HepG2 (cell line): ENCODE data around the gene DSC3.

ENCODE experiments used
- CEBPB ChIP-seq: IDR thresholded peaks from 2 replicates; pipeline ENCODE4 v1.6.1; 2011; ENCODE audit warnings: low read depth, low read length, improper control_type of control experiment, borderline replicate concordance
- IKZF1 ChIP-seq: fragments of 450-650 bp; IDR thresholded peaks from 2 replicates; pipeline ENCODE4 v1.7.1; 2016
- KLF9 ChIP-seq: IDR thresholded peaks from 2 replicates; pipeline ENCODE4 v1.6.1; 2016; ENCODE audit warnings: low read depth
- MAFG ChIP-seq: sonication (generic); formaldehyde crosslinking; IDR thresholded peaks from 2 replicates; pipeline ENCODE4 v1.5.1; 2020; ENCODE audit warnings: mild to moderate bottlenecking, missing genetic modification reagents
- MYNN ChIP-seq: sonication (generic); formaldehyde crosslinking; IDR thresholded peaks from 2 replicates; pipeline ENCODE4 v1.4.0; 2020; ENCODE audit warnings: mild to moderate bottlenecking, low read depth, missing genetic modification reagents
- RAD21 ChIP-seq: fragments of 450-650 bp; formaldehyde crosslinking; IDR thresholded peaks from 2 replicates; pipeline ENCODE4 v1.5.0; 2020; ENCODE audit warnings: mild to moderate bottlenecking
- SETDB1 ChIP-seq: sonication (generic); formaldehyde crosslinking; IDR thresholded peaks from 2 replicates; pipeline ENCODE4 v1.5.1; 2020; ENCODE audit warnings: missing genetic modification reagents, mild to moderate bottlenecking, borderline replicate concordance
- TSC22D2 ChIP-seq: sonication (generic); formaldehyde crosslinking; IDR thresholded peaks from 2 replicates; pipeline ENCODE4 v1.5.1; 2020; ENCODE audit warnings: missing genetic modification reagents, mild to moderate bottlenecking, borderline replicate concordance
- ZNF232 ChIP-seq: sonication (generic); formaldehyde crosslinking; IDR thresholded peaks from 2 replicates; pipeline ENCODE4 v1.4.0; 2020; ENCODE audit warnings: missing genetic modification reagents, borderline replicate concordance
- TF ChIP-seq, protein P1 (sequence below): sonication (generic); formaldehyde crosslinking; IDR thresholded peaks from 2 replicates; pipeline ENCODE4 v1.9.0; 2021; ENCODE audit warnings: missing genetic modification reagents, borderline replicate concordance
- TF ChIP-seq, protein P2 (sequence below): sonication (generic); formaldehyde crosslinking; IDR thresholded peaks from 2 replicates; pipeline ENCODE4 v1.4.0; 2020; ENCODE audit warnings: missing genetic modification reagents
- TF ChIP-seq, protein P3 (sequence below): fragments of 450-650 bp; IDR thresholded peaks from 2 replicates; pipeline ENCODE4 v1.6.1; 2017; ENCODE audit warnings: mild to moderate bottlenecking

DNA sequence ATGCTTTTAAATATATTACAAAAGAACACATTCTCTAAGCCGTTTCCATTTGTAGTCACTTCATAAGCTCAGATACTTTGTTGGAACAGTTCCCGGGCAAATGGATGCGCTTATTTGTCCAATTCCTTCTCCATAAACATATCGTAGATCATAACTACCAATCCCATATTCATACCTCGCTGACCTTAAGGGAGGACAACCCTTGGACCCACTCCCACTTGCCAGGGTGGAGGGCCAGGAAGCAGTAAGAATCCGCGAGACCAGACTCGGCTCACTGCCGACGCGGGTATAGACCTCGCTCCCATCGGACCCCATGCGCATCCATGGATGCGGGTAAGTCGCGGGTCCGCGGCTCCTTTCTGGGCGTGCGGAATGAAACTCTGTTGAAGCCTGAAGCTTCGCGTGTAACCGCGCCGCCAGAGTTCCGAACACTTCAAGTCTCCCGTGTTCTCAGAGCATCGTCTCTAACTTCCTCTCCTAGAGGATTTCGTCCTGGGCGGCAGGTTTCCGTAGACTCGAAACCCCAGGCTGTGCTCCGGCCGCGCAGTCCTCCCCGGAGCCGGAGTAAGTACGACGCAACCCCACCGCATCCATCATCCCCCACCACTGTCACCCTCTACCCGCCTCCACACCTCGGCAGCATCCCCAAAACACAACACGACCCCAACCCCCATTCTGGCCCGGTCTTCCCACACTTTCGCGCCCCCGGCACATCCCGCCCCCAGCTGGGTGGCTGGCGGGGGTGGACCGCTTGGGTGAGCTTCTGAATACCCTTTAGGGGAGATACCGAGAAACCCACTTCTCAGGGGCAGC lies 1.1 kb downstream of the DSC3 start:
- TF ChIP-seq, protein P1, sequence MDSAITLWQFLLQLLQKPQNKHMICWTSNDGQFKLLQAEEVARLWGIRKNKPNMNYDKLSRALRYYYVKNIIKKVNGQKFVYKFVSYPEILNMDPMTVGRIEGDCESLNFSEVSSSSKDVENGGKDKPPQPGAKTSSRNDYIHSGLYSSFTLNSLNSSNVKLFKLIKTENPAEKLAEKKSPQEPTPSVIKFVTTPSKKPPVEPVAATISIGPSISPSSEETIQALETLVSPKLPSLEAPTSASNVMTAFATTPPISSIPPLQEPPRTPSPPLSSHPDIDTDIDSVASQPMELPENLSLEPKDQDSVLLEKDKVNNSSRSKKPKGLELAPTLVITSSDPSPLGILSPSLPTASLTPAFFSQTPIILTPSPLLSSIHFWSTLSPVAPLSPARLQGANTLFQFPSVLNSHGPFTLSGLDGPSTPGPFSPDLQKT (CRISPR knock-in tag), result no peak
- no peak for TF ChIP-seq ZNF232 (CRISPR knock-in tag)
- no peak for TF ChIP-seq TSC22D2 (CRISPR knock-in tag)
- TF ChIP-seq, protein P2, sequence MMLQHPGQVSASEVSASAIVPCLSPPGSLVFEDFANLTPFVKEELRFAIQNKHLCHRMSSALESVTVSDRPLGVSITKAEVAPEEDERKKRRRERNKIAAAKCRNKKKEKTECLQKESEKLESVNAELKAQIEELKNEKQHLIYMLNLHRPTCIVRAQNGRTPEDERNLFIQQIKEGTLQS (CRISPR knock-in tag), result no peak
- TF ChIP-seq, protein P3, sequence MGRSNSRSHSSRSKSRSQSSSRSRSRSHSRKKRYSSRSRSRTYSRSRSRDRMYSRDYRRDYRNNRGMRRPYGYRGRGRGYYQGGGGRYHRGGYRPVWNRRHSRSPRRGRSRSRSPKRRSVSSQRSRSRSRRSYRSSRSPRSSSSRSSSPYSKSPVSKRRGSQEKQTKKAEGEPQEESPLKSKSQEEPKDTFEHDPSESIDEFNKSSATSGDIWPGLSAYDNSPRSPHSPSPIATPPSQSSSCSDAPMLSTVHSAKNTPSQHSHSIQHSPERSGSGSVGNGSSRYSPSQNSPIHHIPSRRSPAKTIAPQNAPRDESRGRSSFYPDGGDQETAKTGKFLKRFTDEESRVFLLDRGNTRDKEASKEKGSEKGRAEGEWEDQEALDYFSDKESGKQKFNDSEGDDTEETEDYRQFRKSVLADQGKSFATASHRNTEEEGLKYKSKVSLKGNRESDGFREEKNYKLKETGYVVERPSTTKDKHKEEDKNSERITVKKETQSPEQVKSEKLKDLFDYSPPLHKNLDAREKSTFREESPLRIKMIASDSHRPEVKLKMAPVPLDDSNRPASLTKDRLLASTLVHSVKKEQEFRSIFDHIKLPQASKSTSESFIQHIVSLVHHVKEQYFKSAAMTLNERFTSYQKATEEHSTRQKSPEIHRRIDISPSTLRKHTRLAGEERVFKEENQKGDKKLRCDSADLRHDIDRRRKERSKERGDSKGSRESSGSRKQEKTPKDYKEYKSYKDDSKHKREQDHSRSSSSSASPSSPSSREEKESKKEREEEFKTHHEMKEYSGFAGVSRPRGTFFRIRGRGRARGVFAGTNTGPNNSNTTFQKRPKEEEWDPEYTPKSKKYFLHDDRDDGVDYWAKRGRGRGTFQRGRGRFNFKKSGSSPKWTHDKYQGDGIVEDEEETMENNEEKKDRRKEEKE, result no peak
- no peak for TF ChIP-seq IKZF1
- TF ChIP-seq CEBPB, result no peak
- no peak for TF ChIP-seq MAFG (CRISPR knock-in tag)
- TF ChIP-seq RAD21 (CRISPR knock-in tag), result no peak
- TF ChIP-seq KLF9 (CRISPR knock-in tag), result no peak
- TF ChIP-seq MYNN (CRISPR knock-in tag), result no peak
- no peak for TF ChIP-seq SETDB1 (CRISPR knock-in tag)
